D721Med (cell line): ENCODE measurements around the gene CROCC.

Experiments used
- DNase-seq: peaks from one replicate; pipeline ENCODE4 v3.0.0; 2011; ENCODE audit warnings: low spot score; ENCODE audit not compliant: insufficient read length
- FAIRE-seq: peaks from 2 replicates; lab custom pipeline; 2011; peaks lifted over from hg19 to GRCh38; lab: Jason Lieb, UNC
- TF ChIP-seq, protein P1 (sequence below): IDR thresholded peaks from 2 replicates; pipeline ENCODE4 v1.5.1; 2012; ENCODE audit warnings: mild to moderate bottlenecking, control low read depth; ENCODE audit not compliant: insufficient read depth; ENCODE audit errors: missing control alignments

CROCC gene

DNA sequence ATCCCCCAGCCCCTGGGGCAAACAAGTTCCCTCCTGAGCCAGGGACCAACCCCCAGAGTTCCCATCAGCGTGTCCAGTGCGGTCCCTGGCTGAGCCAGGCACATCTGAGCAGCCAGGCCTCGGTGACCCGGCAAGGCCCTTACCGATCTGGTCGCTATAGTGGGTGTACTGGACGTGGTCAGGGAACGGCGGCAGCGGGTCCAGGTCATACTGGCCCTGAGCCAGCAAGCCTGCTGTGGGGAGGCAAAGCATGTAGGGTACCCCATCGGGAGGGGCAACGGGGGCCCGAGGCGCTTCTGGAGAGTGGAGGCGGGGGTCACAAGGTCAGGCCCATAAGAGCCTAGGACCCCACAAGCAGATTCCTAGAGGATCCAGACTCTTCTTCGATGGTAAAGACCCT, 55.2 kb downstream of the CROCC start:
- TF ChIP-seq, protein P1, sequence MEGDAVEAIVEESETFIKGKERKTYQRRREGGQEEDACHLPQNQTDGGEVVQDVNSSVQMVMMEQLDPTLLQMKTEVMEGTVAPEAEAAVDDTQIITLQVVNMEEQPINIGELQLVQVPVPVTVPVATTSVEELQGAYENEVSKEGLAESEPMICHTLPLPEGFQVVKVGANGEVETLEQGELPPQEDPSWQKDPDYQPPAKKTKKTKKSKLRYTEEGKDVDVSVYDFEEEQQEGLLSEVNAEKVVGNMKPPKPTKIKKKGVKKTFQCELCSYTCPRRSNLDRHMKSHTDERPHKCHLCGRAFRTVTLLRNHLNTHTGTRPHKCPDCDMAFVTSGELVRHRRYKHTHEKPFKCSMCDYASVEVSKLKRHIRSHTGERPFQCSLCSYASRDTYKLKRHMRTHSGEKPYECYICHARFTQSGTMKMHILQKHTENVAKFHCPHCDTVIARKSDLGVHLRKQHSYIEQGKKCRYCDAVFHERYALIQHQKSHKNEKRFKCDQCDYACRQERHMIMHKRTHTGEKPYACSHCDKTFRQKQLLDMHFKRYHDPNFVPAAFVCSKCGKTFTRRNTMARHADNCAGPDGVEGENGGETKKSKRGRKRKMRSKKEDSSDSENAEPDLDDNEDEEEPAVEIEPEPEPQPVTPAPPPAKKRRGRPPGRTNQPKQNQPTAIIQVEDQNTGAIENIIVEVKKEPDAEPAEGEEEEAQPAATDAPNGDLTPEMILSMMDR: no peak
- FAIRE-seq (no peak), DNase-seq (no peak)

DNA sequence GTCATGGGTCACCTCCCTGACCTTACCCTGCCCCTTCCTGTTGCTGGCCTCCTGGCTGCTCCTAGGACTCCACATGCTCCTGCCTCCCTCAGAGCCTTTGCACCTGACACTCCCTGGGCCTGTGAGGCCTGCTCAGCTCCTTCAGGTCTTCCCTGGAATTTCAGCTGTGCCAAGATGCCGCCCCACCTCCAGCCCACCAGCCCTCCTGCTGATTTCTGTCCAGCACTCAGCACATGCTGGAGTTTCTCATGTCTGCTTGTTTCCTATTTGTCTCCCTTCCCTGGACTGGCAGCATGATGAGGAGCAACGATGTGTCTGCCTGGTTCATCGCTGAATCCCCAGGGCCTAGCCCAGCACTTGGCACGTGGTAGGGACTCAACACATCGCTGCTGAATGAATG, 55.6 kb downstream of the CROCC start:
- DNase-seq (no peak), FAIRE-seq (no peak)
- TF ChIP-seq, protein P1: no peak

DNA sequence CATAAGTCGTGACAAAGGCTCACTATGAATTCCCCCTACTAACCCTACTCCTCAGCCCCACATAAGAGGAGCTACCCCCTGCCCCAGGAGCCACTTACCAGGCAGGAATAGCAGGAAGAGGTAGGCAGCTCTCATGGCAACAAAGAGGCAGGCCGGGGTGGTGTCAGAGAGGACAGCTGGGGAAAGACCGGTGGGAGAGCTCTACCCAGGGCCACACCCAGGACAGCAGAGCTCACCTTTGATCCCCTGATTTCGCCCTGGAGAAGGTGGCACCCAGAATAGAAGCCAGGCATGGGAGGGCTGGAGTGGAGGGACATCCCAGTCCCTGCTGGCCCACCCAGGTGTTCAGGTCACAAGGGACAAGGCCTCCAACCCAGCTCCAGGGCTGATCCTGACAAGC, 56.4 kb downstream of the CROCC start:
- TF ChIP-seq, protein P1: no peak
- no peak for DNase-seq
- no peak for FAIRE-seq

DNA sequence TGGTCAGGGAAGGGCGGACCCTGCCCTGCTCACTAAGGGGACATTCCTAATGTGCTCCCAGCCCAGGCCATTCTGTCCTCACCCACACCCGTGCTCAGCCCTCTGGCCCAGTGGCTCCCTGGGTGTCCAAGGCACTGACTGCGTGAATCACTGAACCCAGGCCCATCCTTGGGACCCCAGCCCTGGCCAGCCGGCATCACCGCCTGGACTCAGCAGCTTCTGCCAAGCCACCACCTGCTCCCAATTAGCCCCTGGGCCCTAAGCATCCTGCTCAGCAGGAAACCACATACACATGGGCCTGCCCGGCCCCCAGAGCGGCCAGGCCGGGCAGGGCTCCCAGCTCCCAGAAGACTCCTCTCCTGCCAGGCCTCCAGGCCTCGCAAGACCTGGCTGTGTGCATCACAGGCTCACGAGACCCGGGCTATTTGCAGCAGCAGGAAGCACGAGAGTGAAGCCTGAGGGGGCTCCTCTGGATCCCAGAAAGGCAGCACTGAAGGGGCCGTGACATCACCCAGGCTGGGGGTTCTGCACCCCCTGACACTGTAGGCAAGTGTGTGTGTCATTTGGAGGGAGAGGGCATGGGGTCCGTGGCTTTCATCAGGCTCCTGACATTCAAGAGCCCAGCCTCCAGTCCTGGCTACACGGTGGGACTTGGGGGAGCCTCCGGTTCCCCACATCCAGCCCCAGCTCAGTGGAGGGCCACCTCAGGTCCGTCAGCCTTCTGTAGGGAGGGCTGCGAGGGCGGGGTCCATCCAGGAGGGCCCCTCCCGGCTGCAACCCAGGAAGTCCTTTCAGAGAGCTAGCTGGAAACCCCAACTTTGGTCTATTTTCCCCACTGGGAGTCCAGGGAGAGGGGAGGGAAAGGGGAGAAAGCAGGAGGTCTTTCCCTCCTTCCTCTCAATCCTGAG, 57.1 kb downstream of the CROCC start:
- DNase-seq (no peak), FAIRE-seq (no peak)
- TF ChIP-seq, protein P1: no peak

DNA sequence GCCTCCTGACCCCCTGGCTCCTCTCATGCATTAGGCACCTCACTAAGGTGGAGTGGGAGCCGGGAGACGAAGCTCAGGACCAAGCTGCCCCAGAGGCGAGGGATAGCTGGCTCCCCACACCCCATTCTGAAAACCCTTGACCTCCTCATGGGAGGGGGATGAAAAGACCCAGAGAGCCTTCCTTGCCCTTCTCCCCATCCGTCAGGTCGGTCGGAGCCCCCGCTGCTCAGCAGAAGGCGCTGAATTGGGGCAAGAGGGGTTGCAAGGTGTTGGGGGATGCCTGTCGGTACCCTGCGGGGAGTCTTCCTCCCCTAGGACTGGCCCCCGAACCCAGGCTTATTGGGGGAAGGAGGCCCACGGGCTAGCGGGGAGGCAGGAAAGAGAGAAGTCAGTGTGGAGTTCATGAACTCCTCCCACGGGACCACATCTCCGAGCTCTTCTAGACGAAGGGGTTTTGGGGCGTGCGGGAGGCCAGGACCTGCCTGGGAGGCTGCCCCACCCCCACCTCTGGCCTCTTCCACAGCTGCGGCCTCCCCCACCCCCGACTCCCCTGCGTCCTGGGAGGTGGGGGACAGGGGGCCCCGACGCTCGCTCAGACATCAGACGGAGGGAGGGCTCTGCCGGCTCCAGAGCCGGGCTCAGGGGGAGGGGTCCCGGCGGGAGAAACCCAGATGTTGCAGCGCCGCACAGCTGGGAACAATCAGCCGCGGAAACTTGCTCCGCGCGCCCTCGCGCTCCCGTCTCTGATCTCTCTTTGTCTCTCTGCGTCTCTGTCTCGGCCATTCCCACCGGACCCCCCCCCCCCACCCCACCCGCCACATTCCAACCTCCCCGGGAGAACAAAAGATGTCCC, 58.0 kb downstream of the CROCC start:
- FAIRE-seq (no peak), DNase-seq (no peak)
- TF ChIP-seq, protein P1: no peak

DNA sequence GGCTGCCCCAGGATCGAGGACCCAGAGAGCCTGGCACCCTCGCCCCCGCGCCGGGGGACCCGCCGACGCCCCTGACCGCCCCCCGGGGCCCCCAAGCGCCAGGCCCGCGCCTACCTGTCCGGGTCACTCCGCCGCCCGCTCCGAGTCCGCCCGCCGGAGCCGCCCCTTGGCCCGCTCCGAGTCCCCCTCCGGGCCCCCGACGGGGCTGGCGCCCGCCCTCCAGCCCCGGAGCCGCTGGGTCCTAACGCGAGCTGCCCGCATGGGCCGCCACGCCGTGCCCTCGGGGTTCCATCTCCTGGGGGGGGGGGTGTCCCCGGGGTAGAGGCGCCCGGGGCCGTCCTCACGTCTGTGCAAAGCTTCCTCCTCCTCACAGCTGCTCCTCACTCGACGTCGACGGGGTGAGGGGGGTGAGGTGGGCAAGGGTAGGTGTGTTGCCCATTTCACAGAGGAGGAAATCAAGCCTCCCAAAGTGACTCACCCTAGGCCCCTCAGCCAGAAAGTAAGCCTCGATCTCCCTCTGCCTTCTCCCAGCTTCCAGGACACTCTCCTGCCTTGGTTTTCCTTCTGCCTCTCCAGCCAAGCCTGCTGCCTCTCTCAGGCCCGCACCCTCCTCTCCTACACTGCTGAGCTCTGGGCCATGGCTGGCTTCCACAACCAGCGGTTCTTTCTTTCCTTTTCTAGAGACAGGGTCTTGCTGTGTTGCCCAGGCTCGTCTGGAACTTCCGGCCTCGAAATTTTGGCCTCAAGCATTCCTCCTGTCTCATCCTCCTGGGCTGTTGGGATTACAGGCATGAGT, 58.9 kb downstream of the CROCC start, which contains the start of gene MFAP2:
MFAP2 (minus strand) TSS at position 148 of the 796 bp plus-strand sequence. CDS start 2,347 bp downstream, outside the sequence.
- FAIRE-seq (no peak), DNase-seq (no peak)
- TF ChIP-seq, protein P1: no peak
